Activated CD8-positive, alpha-beta T cell treated with anti-CD3 and anti-CD28 coated beads for 36 hours (primary cell): ENCODE data around the gene ZNF341. TPM values are rescaled to one million over a fixed set of nuclear protein-coding genes. Genes with fewer than 3 reads are reported as not detected.

Experiments
- ATAC-seq: fragments of 200-7000 bp; cut with Tn5 transposase; one replicate; pipeline ENCODE4 v1.10.0; 2021; ENCODE audit warnings: mild to moderate bottlenecking, moderate library complexity
- CTCF ChIA-PET: fragments of 350-600 bp; sonication (Branson Sonifier 250); formaldehyde crosslinking; loops from one replicate; lab custom pipeline; 2021; ENCODE audit warnings: antibody characterized with exemption; lab: Charles Lee
- POLR2A ChIA-PET: fragments of 350-600 bp; sonication (Branson Sonifier 250); formaldehyde crosslinking; loops from one replicate; lab custom pipeline; 2021; ENCODE audit warnings: antibody characterized with exemption; lab: Charles Lee
- DNase-seq: peaks from one replicate; pipeline ENCODE4 v3.0.0-alpha.2; 2020
- H3K27ac Mint-ChIP-seq: one replicate; pipeline ENCODE4 v1.8.0; 2021; ENCODE audit warnings: mild to moderate bottlenecking, mixed read lengths
- H3K27me3 Mint-ChIP-seq: one replicate; pipeline ENCODE4 v1.8.0; 2021; ENCODE audit warnings: mixed read lengths
- H3K36me3 Mint-ChIP-seq: one replicate; pipeline ENCODE4 v1.8.0; 2021; ENCODE audit warnings: low read depth, mixed read lengths
- H3K4me1 Mint-ChIP-seq: one replicate; pipeline ENCODE4 v1.8.0; 2021; ENCODE audit warnings: low read depth, mixed read lengths
- H3K4me3 Mint-ChIP-seq: one replicate; pipeline ENCODE4 v1.8.0; 2021; ENCODE audit warnings: mild to moderate bottlenecking, moderate library complexity, mixed read lengths
- H3K9me3 Mint-ChIP-seq: one replicate; pipeline ENCODE4 v1.8.0; 2021; ENCODE audit warnings: mixed read lengths
- CTCF ChIP-seq: fragments of 200-600 bp; IDR thresholded peaks from one replicate; pipeline ENCODE4 v1.8.0; 2022; ENCODE audit warnings: antibody characterized with exemption, mild to moderate bottlenecking
- intact Hi-C: fragments of 100-400 bp; cut with micrococcal nuclease; formaldehyde crosslinking; loops from one replicate; pipeline ENCODE4 v1.10.0; 2022
- total RNA-seq, 2 experiments: library from RNA; stranded (reverse); gene quantifications; one replicate each; pipeline ENCODE4 v1.2.3, GENCODE V29; 2021

Gene ZNF341
- total RNA-seq, 2 experiments from 2014 or later, result 4.3 to 5.0 TPM

DNA sequence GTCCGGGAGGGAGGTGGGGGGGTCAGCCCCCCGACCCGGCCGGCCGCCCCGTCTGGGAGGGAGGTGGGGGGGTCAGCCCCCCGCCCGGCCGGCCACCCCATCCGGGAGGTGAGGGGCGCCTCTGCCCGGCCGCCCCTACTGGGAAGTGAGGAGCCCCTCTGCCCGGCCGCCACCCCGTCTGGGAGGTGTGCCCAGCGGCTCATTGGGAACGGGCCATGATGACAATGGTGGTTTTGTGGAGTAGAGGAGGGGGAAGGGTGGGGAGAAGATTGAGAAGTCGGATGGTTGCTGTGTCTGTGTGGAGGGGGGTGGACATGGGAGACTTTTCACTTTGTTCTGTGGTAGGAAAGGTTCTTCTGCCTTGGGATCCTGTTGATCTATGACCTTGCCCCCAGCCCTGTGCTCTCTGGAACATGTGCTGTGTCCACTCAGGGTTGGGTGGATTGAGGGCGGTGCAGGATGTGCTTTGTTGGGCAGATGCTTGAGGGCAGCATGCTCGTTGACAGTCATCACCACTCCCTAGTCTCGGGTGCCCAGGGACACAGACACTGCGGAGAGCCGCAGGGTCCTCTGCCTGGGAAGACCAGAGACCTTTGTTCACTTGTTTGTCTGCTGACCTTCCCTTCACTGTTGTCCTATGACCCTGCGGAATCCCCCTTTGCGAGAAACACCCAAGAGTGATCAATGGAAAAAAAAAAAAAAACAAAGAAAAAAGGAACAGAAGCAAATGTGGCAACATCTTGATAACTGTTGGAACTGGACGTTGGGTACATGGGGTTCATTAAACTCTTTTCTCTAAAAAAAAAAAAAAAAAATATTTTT lies 30.0 kb upstream of the ZNF341 start:
- H3K4me1 Mint-ChIP-seq, result no peaks in the 10 kb centered on the region
- no peak overlapping the region for H3K4me3 Mint-ChIP-seq
- ChIA-PET CTCF (no interaction called here), POLR2A (no interaction called here)
- H3K27ac Mint-ChIP-seq, result no peak overlapping the region
- H3K9me3 Mint-ChIP-seq, result no peaks in the 10 kb centered on the region
- ATAC-seq (no peak), DNase-seq (no peak)
- H3K27me3 Mint-ChIP-seq, result no peaks in the 10 kb centered on the region
- TF ChIP-seq CTCF, result no peak
- intact Hi-C loops, result no loop called here
- no peaks in the 10 kb centered on the region for H3K36me3 Mint-ChIP-seq

DNA sequence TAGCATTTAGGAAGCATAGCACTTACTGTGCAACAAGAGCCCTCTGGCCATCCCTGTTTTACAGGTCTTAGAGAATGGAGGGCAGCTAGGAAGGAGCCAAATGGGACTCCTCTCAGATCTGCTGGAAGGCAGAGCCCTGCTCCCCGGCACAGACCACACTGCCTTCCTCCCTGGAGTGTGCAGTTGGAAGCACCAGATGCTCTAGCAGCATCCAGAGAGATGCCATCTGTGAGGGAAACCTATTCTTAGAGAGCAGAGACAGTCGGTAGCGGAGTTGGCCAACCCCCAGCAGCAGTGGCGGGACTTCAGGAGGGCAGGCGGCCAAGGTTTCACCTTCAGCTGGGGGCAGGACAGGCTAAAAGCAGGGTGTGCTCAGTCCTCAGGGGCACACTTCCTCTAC lies 28.9 kb upstream of the ZNF341 start:
- no peak for TF ChIP-seq CTCF
- no peak overlapping the region for H3K4me3 Mint-ChIP-seq
- no peaks in the 10 kb centered on the region for H3K27me3 Mint-ChIP-seq
- H3K9me3 Mint-ChIP-seq, result no peaks in the 10 kb centered on the region
- POLR2A ChIA-PET, result no interaction called here
- no peaks in the 10 kb centered on the region for H3K4me1 Mint-ChIP-seq
- no peak overlapping the region for H3K27ac Mint-ChIP-seq
- H3K36me3 Mint-ChIP-seq, result no peaks in the 10 kb centered on the region
- intact Hi-C loops, result no loop called here
- ATAC-seq (no peak), DNase-seq (no peak)
- CTCF ChIA-PET, result no interaction called here

DNA sequence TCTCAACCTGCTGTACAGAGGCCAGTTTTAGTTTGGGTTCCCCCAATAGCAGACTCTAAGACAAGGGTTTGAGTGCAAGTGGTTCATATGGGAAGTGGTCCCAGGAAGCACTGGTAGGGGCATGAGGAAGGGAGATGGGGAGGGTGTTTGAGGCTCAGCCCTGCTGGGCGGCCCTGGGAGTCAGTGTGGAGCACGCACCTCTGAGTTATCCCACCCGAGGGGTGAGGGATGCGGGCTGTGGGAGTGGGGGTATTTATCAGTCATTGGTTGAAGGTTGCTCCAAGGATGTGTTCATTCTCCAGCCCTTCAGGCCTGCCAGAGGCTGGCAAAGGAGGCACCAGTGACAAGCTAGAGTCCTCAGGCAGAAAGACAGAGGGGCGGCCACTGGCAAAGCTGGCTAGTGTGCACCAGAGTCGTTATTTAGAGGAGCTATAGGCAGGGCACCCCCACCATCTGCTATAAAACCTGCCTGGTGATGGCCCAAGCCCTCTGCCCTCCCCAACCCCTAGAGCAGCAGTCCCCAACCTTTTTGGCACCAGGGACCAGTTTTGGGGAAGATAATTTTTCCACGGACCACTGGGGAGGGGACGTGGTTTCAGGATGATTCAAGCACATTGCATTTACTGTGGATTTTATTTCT lies 28.2 kb upstream of the ZNF341 start:
- POLR2A ChIA-PET, result interaction anchor here (0.6 to 1.2 kb wide), 2 partner anchors 24 to 28 kb away, joined by 3 read pairs; partner anchors contain the start of gene ZNF341
- no peak overlapping the region for H3K27ac Mint-ChIP-seq

GRCh38 chr20:33704197-33704924 lies 27.4 kb upstream of the ZNF341 start:
- Mint-ChIP-seq H3K9me3 (no peaks in the 10 kb centered on the region), H3K4me3 (no peak overlapping the region), H3K4me1 (peaks cover 5% of the 10 kb centered on the region), H3K27ac (no peak overlapping the region), H3K36me3 (no peaks in the 10 kb centered on the region), H3K27me3 (no peaks in the 10 kb centered on the region)
- ChIA-PET CTCF (no interaction called here), POLR2A (interaction anchor here (0.6 to 1.2 kb wide), 2 partner anchors 25 to 28 kb away, joined by 3 read pairs; partner anchors contain the start of gene ZNF341)
- ATAC-seq, result no peak
- DNase-seq, result no peak
- intact Hi-C loops, result no loop called here
- no peak for TF ChIP-seq CTCF

More for the DNA sequence above, 28.2 kb upstream of the ZNF341 start:
- Mint-ChIP-seq H3K9me3 (no peaks in the 10 kb centered on the region), H3K4me3 (no peak overlapping the region), H3K27me3 (no peaks in the 10 kb centered on the region), H3K4me1 (no peaks in the 10 kb centered on the region), H3K36me3 (no peaks in the 10 kb centered on the region)
- no peak for TF ChIP-seq CTCF
- DNase-seq, result no peak
- CTCF ChIA-PET, result no interaction called here
- no peak for ATAC-seq
- intact Hi-C loops, result no loop called here
